Hematopoietic multipotent progenitor cell (in vitro differentiated cells): ENCODE data around the gene OR8G5. TPM values are rescaled to one million over a fixed set of nuclear protein-coding genes. Genes with fewer than 3 reads are reported as not detected.

ENCODE experiments used
- DNase-seq, 3 donors: peaks; one replicate each; pipeline ENCODE4 v3.0.0-alpha.2; 2011 to 2015; ENCODE audit warnings: low read depth in 2 of 3, low spot score in 2 of 3
- total RNA-seq: library from RNA; depleted of rRNA; stranded (reverse); fragments of >200 nt; gene quantifications from one replicate; pipeline ENCODE4 v1.2.3, GENCODE V29; 2012

The OR8G5 gene
- total RNA-seq, 1 donor, result not detected

DNA sequence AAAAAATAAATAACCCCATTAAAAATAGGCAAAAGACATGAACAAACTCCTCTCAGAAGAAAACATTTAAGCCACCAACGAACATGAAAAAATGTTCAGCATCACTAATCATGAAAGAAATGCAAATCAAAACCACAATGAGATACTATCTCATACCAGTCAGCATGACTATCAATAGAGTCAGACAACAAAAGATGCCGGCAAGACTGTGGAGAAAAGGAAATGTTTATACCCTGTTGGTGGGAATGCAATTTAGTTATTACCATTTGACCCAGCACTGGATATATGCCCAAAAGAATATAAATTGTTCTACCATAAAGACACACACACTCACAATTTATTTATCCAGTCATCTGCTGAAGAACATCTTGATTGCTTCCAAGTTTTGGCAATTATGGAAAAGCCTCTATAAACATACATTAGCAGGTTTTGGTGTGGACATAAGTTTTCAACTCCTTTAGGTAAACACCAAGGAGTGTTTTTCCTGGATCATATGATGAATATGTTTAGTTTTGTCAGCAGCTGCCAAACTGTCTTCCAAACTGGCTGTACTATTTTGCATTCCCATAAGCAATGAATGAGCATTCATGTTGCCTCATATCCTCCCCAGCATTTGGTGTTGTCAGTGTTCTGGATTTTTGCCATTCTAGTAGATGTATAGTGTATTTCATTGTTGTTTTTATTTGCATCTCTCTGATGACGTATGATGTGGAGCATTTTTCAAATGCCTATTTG is 29.6 kb downstream of the OR8G5 start:
- DNase-seq, result no peak

DNA sequence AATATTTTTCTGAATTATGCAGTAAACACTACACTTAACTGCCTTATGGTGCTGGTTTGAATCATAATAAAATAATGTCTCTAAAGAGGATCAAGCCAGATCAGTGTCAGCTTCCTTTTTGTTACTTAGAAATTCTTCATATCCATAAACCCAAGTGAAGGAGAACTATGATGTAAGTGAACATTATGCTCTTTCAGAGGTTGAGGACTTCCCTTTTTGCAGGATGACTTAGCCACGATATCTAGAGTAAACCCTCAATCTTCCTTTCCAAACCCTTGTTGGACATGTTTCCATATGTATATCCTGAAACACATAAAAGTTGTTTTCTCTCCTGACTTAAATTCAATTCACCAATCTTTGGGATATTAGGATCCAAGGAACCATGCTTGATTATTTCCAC is 38.5 kb downstream of the OR8G5 start:
- DNase-seq, result peak in 1 of 3 donors; percentile 11

DNA sequence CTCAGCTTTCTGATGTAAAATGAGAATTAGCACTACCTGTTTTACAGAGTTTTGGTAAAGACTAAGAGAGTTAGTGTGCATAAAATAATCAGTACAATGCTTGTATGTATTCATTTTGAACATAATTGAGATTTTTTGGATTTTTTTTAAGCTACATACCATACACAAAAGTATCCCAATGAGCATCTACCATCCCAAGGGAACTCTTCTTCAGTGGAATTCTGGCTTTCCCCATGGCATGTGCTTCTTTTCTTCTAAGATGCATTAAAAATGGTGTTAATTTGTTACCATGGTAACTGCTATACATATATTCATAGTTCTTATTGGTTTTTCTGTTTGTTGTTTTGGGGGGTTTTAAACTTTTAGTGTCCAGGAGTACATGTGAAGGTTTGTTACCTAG is 39.8 kb downstream of the OR8G5 start:
- DNase-seq, result no peak

DNA sequence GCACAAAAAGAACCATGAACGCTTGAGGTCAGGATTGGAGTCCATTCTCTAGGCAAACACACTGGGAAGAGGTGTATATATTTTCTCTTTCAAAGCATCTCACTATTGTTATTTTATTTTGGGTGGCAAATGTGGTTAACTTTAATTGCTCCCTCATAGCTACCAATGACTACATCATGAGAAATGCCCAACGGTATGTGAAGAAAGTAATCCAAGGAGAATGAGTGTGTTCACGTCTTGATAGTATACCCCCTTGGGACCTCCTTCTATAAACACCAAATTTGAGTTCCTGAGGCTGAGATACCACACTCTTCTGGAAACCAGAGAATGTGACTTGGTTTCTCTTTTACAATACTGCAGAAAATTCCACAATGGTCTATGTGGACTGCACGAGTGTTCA is 41.7 kb downstream of the OR8G5 start:
- no peak for DNase-seq

DNA sequence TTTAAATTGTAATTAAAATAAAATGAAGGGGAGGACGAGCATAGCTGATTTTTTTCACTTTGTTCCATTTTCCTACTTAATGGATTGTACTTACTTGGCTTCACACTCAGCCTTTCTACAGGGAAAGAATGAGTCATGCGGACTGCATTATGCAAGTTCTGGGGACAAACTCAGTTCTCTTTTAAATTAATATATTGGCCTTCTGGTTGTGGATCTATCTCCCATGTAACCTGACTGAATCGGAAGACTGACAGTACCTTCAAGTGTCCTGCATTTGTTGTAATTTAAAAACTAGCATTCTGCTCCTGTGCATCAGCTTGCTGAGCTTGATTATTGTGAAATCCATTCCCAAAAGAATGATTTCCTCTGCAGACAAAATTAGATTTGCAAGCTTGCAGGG is 45.4 kb downstream of the OR8G5 start:
- DNase-seq, result no peak

DNA sequence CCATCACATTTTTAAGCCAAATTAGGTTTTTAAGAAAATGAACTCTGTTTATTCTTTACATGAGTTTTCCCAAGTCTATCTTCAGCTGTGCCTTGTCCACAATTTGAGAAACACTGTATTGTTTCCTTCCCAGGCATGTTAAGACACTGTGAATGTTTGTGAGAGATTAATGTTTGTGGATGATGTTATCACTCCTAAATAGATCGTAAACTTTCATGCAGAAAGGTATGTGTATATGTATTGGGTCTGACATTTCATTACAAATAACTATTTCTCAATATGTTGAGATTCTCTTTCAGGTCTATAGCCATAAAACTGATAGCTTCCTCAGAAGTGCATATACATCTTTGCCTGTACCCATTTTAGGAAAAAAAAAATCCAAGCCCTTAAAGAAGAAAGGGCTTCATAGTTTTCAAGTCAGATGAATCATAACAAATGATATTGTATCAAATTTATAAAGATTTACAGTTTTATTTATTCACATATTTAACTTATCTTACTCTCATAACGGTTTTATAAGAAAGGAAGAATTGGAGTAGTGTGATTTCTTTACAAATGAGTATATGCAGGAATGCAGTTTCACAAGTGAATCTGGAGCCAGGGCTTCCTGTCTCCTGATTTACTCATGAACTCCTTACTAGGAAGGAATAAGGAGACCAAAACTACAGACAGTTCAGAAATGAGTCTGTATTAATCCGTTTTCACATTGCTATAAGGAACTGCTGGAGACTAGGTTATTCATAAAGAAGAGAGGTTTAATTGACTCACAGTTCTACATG is 46.4 kb downstream of the OR8G5 start:
- no peak for DNase-seq

DNA sequence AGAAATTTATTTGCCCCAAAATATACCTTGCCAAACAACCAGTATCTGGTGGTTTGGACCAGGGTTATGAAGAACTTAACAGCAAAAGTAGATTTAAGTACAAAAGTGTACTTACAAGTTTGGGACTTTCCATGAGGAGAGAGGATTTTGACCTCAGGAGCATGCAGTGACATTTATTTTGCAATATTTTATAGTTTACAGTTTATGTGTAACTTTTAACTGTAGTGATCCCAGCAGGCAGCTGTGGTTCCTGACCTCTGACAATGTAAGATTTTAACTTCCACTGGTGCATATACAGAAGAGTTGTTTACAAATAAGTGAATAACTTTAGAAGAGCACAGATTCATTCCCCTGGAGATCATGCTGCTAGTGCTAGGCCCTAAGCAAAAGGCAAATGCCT is 50.9 kb downstream of the OR8G5 start:
- DNase-seq, result no peak

DNA sequence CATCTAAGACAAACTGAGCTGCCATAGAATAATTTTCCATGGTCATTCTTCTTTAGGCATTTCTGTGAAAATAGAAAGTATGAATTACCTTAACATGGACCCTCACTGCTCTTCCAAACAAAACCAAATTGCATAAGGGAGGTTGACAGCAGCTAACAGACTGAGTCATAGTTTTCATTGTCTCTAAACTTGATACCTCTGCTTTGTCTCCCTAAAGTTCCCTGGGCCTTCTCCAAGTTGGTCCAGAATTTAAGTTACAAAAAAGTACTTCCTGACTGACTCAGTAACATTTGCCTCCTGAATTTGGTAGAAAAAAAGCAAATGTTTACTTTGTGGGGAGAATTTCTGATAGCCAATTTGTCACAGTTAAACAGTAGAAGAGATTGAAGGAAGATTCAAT is 54.5 kb downstream of the OR8G5 start:
- no peak for DNase-seq

DNA sequence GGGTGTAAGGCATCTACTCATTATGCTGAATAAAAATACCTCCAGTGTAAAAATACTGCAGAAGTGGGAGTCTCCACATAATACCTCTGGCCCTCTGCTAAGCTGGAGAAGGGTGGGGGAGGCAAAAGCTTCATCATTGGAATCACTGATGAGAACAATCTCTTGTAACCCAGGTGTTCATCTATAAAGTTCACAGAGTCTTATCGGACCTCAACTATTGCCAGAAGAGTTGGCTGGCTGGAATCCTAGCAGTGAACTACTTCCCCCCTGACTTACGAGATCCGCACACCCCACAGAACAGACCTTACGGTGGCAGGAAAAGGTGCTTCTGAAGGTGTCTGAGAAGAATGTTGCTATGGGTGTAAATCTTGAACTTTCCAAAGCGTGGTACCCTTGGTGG is 55.1 kb downstream of the OR8G5 start:
- no peak for DNase-seq

DNA sequence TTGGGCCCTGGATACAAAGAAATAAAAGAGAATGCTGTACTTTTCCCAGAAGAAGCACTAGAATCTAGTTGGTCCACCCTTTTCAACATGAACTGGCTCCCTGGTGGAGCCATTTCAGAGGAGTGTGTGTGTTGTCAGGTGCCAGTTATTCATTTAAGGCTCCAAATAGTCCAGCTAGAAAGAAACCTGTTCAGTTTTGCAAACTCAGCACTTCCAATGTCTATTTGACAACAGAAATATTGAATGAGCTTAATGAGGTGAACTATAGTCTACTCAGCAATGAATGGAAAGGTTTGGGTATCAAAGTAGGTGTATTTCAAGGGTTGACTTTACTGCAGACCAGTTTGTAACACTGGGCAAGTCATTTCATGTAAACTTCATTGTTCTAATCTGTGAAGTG is 55.5 kb downstream of the OR8G5 start:
- no peak for DNase-seq

DNA sequence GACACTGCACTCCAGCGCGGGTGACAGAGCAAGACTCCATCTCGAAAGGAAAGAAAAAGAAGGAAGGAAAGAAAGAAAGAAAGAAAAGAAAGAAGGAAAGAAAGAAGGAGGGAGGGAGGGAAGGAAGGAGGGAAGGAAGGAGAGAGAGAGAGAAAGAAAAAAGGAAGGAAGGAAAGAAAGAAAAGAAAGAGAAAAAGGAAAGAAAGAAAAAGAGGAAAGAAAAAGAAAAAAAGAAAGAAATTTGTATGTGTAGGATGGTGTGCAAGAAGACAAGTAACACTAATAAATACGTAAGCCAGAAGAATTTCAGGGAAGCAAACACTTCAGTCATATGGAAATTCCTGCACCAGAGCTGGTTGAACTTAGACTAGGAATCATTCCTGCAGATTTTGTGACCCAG is 57.0 kb downstream of the OR8G5 start:
- no peak for DNase-seq

DNA sequence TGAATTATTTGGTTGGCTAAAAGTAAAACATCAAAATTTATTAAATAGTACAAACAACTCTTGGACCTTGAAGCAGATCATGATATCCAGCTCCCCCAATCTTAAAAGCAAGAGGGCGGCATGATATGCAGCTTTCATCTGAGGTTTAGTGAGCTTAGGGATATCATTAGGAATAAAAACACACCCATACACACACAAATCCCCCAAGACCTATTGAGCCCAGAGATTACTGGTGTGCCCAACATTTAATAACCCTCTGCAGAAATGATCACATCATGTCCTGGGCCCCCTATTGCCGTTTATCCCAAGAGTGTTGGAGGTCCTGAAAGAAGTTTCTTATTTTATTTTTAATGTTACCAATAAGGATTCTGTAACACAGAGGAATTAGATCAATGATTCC is 57.7 kb downstream of the OR8G5 start, which contains the start of gene OR8D1:
OR8D1 (minus strand) TSS at position 101 of the 400 bp plus-strand sequence. CDS start 3,183 bp downstream, outside the sequence.
- no peak for DNase-seq

DNA sequence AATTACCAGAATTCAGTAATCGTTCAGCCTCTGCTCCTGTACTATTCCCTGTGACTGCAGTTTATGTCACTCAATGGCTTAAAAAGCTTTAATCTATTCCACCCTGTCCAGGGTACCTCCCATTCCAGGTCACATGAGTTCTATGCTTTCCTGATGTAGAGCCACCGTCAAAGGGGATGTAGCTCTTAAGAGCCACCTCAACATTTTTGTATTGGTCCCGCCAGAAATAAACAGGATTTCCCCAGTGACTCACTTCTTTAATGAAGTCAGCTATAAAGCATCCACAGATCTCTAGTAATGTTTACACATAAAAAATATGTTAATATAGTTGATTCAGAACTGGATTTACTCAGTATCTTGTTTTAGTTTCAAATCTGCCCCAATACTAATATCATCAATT is 58.9 kb downstream of the OR8G5 start:
- DNase-seq, result no peak

Other genes with a start within 250 kb of the OR8G5 start
- not detected for gene OR10G4, start 243.4 kb upstream of the OR8G5 start, total RNA-seq
- gene OR10G9, start 233.4 kb upstream of the OR8G5 start, total RNA-seq, result under 0.01 TPM
- gene OR10G8, start 229.6 kb upstream of the OR8G5 start, total RNA-seq, result under 0.01 TPM
- gene OR10G7, start 215.1 kb upstream of the OR8G5 start, total RNA-seq, result not detected
- gene VWA5A, start 140.9 kb upstream of the OR8G5 start, total RNA-seq, result 19.1 TPM
- gene OR10D3, start 73.0 kb upstream of the OR8G5 start, total RNA-seq, result not detected
- under 0.01 TPM for gene OR8G1, start 15.3 kb upstream of the OR8G5 start, total RNA-seq
- gene OR8D1, start 57.6 kb downstream of the OR8G5 start, total RNA-seq, result not detected
- gene OR8D2, start 63.8 kb downstream of the OR8G5 start, total RNA-seq, result not detected
- not detected for gene OR8B2, start 128.1 kb downstream of the OR8G5 start, total RNA-seq
- not detected for gene OR8B3, start 142.6 kb downstream of the OR8G5 start, total RNA-seq
- 0.27 TPM for gene OR8B4, start 168.5 kb downstream of the OR8G5 start, total RNA-seq
- not detected for gene OR8B8, start 189.3 kb downstream of the OR8G5 start, total RNA-seq